Type B pancreatic cell (in vitro differentiated cells): ENCODE measurements around the gene TKT. TPM values are rescaled to one million over a fixed set of nuclear protein-coding genes. Genes with fewer than 3 reads are reported as not detected.
A peak's percentile ranks its signal among the peaks of the same experiment; 100 is the strongest.
"Not testable (repeated sequence)": the region's sequence is repeated elsewhere in the genome, so short reads cannot be mapped to it uniquely, and the experiment has no call there.

Experiments used
- DNase-seq: peaks from one replicate; pipeline ENCODE4 v3.0.0; 2021; ENCODE audit warnings: mixed read lengths; ENCODE audit not compliant: unreplicated experiment; ENCODE audit errors: extremely low spot score
- H3K27ac Mint-ChIP-seq: 2 replicates; pipeline ENCODE4 v1.8.0; 2021; ENCODE audit warnings: mild to moderate bottlenecking, mixed read lengths
- H3K27me3 Mint-ChIP-seq: 2 replicates; pipeline ENCODE4 v1.8.0; 2021; ENCODE audit warnings: mixed read lengths
- H3K36me3 Mint-ChIP-seq: 2 replicates; pipeline ENCODE4 v1.8.0; 2021; ENCODE audit warnings: mixed read lengths
- H3K4me1 Mint-ChIP-seq: one replicate; pipeline ENCODE4 v1.8.0; 2021; ENCODE audit warnings: mixed read lengths; ENCODE audit not compliant: unreplicated experiment
- H3K4me3 Mint-ChIP-seq: 2 replicates; pipeline ENCODE4 v1.8.0; 2021; ENCODE audit warnings: mild to moderate bottlenecking, mixed read lengths
- H3K9me3 Mint-ChIP-seq: 2 replicates; pipeline ENCODE4 v1.8.0; 2021; ENCODE audit warnings: mixed read lengths
- CTCF ChIP-seq: fragments of 200-600 bp; sonication (generic); conservative IDR thresholded peaks from 2 replicates; pipeline ENCODE4 v1.5.0; 2021; ENCODE audit warnings: antibody characterized with exemption, mild to moderate bottlenecking
- total RNA-seq: library from RNA; stranded (reverse); gene quantifications from 2 replicates; pipeline ENCODE4 v1.2.1, GENCODE V29; 2021; ENCODE audit warnings: low replicate concordance

TKT gene
- total RNA-seq, 1 donor from 2014 or later = 318 TPM

GRCh38 chr3:53253707-53254508 lies 1.9 kb downstream of the TKT start:
- TF ChIP-seq CTCF = no peak
- Mint-ChIP-seq H3K4me1 (peaks cover 27% of the 10 kb centered on the region), H3K36me3 (peaks cover 8% of the 10 kb centered on the region), H3K27ac (peak overlapping the region; percentile 92), H3K4me3 (peak overlapping the region; percentile 95), H3K9me3 (no peaks in the 10 kb centered on the region), H3K27me3 (no peaks in the 10 kb centered on the region)
- no peak for DNase-seq

- DNase-seq, H3K27me3 Mint-ChIP-seq, H3K9me3 Mint-ChIP-seq, H3K27ac Mint-ChIP-seq, H3K36me3 Mint-ChIP-seq: not testable (repeated sequence)
- Mint-ChIP-seq H3K4me3 (peak overlapping the region; percentile 95), H3K4me1 (peaks cover 22% of the 10 kb centered on the region)
Observed at GRCh38 chr3:53252947-53253322, 2.9 kb downstream of the TKT start.

- Mint-ChIP-seq H3K36me3 (peaks cover 13% of the 10 kb centered on the region), H3K4me3 (peak overlapping the region; percentile 95), H3K4me1 (peaks cover 22% of the 10 kb centered on the region), H3K27me3 (no peaks in the 10 kb centered on the region), H3K9me3 (no peaks in the 10 kb centered on the region), H3K27ac (peak overlapping the region; percentile 39)
- no peak for DNase-seq
- no peak for TF ChIP-seq CTCF
Observed at GRCh38 chr3:53252096-53252946, 3.5 kb downstream of the TKT start.

GRCh38 chr3:53250881-53251605 lies 4.8 kb downstream of the TKT start:
- H3K36me3 Mint-ChIP-seq = peaks cover 23% of the 10 kb centered on the region
- peak overlapping the region; percentile 46 for H3K27ac Mint-ChIP-seq
- H3K9me3 Mint-ChIP-seq = no peaks in the 10 kb centered on the region
- peaks cover 22% of the 10 kb centered on the region for H3K4me1 Mint-ChIP-seq
- TF ChIP-seq CTCF = no peak
- H3K4me3 Mint-ChIP-seq = peak overlapping the region; percentile 39
- DNase-seq = no peak
- no peaks in the 10 kb centered on the region for H3K27me3 Mint-ChIP-seq

GRCh38 chr3:53250453-53250852 lies 5.4 kb downstream of the TKT start:
- Mint-ChIP-seq H3K36me3 (peaks cover 27% of the 10 kb centered on the region), H3K4me1 (peaks cover 22% of the 10 kb centered on the region), H3K27me3 (no peaks in the 10 kb centered on the region), H3K9me3 (no peaks in the 10 kb centered on the region), H3K27ac (no peak overlapping the region), H3K4me3 (no peak overlapping the region)
- no peak for DNase-seq
- no peak for TF ChIP-seq CTCF
